Right atrium auricular region (tissue), 2 donors: ENCODE results near the gene FKBP2. TPM values are rescaled to one million over a fixed set of nuclear protein-coding genes. Genes with fewer than 3 reads are reported as not detected.

Experiments used
- DNase-seq: peaks from one replicate; pipeline ENCODE4 v3.0.0-alpha.2; 2019; ENCODE audit warnings: low spot score
- H3K27ac ChIP-seq, 2 donors: fragments of 200-600 bp; sonication (generic); 1 replicate in 1 of 2; 2 replicates in 1 of 2; pipeline ENCODE4 v1.5.1; 2016 to 2019
- H3K27me3 ChIP-seq, 2 donors: fragments of 200-600 bp; sonication (generic); one replicate each; pipeline versions ENCODE4 v1.5.1 to v1.6.0; 2017 to 2019
- H3K36me3 ChIP-seq: fragments of 200-600 bp; sonication (generic); one replicate; pipeline ENCODE4 v1.5.1; 2016
- H3K4me1 ChIP-seq, 2 donors: fragments of 200-600 bp; sonication (generic); one replicate each; pipeline versions ENCODE4 v1.5.1 to v1.6.0; 2017 to 2019
- H3K4me3 ChIP-seq, 2 donors: fragments of 200-600 bp; sonication (generic); 1 replicate in 1 of 2; 2 replicates in 1 of 2; pipeline ENCODE4 v1.5.1; 2017 to 2019; ENCODE audit warnings: mild to moderate bottlenecking in 1 of 2, moderate library complexity in 1 of 2
- H3K9me3 ChIP-seq, 2 donors: fragments of 200-600 bp; sonication (generic); one replicate each; pipeline ENCODE4 v1.5.1; 2019
- CTCF ChIP-seq, 2 donors: fragments of 200-600 bp; sonication (generic); IDR thresholded peaks; one replicate each; pipeline ENCODE4 v1.5.1; 2019; ENCODE audit warnings: antibody characterized with exemption in 2 of 2
- total RNA-seq, 2 donors: library from RNA; depleted of rRNA; stranded (reverse); fragments of >200 nt; gene quantifications; one replicate each; pipeline ENCODE4 v1.1.0, GENCODE V29; 2016

The FKBP2 gene
- total RNA-seq, 2 donors from 2014 or later: 59.1 to 83.4 TPM

GRCh38 chr11:64207256-64208085 is 33.4 kb upstream of the FKBP2 start:
- Histone ChIP-seq H3K27me3 (no peaks in the 10 kb centered on the region), H3K4me3 (peak overlapping the region; percentile 43 to 49), H3K36me3 (peaks cover 35% of the 10 kb centered on the region), H3K4me1 (peaks cover 0 to 38% of the 10 kb centered on the region in 2 donors), H3K27ac (peak overlapping the region; percentile 84 to 92), H3K9me3 (no peaks in the 10 kb centered on the region)
- peak; percentile 87 for DNase-seq
- no peak for TF ChIP-seq CTCF (IDR thresholded peaks at IDR 0.05)

- H3K4me1 ChIP-seq: peaks cover 0 to 38% of the 10 kb centered on the region in 2 donors
- DNase-seq: no peak
- peaks cover 27% of the 10 kb centered on the region for H3K36me3 ChIP-seq
- peak overlapping the region; percentile 84 to 92 for H3K27ac ChIP-seq
- H3K27me3 ChIP-seq: no peaks in the 10 kb centered on the region
- no peak for TF ChIP-seq CTCF (IDR thresholded peaks at IDR 0.05)
- H3K9me3 ChIP-seq: no peaks in the 10 kb centered on the region
- peak overlapping the region; percentile 43 to 49 for H3K4me3 ChIP-seq
Measured at GRCh38 chr11:64208086-64208795, 32.7 kb upstream of the FKBP2 start.

DNA sequence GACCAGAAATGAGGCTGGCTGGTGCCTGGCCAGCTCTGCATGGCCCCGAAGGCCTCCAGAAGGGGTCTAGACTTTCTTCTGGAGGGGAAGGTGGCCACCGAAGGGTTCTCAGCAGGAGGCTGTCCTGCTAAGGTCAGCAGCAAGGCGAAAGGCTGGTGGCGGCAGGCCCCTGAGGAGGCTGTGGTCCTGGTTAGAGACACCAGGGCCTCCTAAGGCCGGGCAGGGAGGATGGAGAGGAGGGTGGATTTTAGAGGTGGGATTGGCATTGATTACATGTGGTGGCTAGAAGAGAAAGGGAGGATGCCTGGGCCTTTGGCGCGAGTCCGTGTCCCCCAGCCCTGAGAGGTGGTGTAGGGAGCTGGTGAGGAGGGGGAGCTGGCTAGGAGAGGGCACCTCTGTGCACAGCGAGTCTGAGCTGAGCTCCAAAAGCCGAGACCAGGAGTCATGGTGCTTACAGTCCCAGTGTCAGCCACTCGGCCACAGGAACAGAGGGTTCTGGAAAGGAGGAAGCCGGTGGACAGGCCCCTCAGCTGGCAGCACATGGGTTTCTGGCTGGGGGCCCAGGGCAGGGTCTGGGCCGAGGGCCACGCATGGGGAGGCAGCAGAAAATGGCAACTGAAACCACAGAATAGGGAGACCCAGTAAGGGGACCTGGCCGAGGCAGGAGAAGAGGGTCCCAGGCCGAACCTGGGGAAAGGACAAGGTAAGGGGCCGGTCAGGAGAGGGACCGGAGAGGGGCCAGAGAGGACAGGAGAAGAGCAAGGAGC is 31.9 kb upstream of the FKBP2 start:
- peaks cover 20% of the 10 kb centered on the region for H3K36me3 ChIP-seq
- H3K27ac ChIP-seq: peak overlapping the region; percentile 84 to 92
- H3K4me1 ChIP-seq: peaks cover 0 to 38% of the 10 kb centered on the region in 2 donors
- DNase-seq: no peak
- H3K4me3 ChIP-seq: no peak overlapping the region
- TF ChIP-seq CTCF (IDR thresholded peaks at IDR 0.05): no peak
- H3K27me3 ChIP-seq: no peaks in the 10 kb centered on the region
- no peaks in the 10 kb centered on the region for H3K9me3 ChIP-seq

DNA sequence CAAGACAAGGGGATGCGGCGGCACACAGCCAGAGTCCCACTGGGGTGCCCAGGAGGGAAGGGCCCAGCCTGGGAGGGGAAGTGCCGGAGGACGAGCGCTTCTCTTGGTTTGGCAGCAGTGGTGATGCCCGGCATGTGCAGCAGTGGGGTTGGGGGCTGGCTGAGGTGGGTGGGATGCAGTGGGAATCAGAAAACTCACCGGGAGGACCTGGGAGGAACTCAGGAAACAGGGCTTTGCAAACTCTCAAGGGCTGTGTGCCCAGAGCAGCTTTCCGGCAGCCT is 31.4 kb upstream of the FKBP2 start:
- TF ChIP-seq CTCF (IDR thresholded peaks at IDR 0.05): no peak
- peaks cover 0 to 33% of the 10 kb centered on the region in 2 donors for H3K4me1 ChIP-seq
- no peak overlapping the region for H3K4me3 ChIP-seq
- no peak for DNase-seq
- H3K27me3 ChIP-seq: no peaks in the 10 kb centered on the region
- H3K36me3 ChIP-seq: peaks cover 16% of the 10 kb centered on the region
- H3K27ac ChIP-seq: no peak overlapping the region
- no peaks in the 10 kb centered on the region for H3K9me3 ChIP-seq

DNA sequence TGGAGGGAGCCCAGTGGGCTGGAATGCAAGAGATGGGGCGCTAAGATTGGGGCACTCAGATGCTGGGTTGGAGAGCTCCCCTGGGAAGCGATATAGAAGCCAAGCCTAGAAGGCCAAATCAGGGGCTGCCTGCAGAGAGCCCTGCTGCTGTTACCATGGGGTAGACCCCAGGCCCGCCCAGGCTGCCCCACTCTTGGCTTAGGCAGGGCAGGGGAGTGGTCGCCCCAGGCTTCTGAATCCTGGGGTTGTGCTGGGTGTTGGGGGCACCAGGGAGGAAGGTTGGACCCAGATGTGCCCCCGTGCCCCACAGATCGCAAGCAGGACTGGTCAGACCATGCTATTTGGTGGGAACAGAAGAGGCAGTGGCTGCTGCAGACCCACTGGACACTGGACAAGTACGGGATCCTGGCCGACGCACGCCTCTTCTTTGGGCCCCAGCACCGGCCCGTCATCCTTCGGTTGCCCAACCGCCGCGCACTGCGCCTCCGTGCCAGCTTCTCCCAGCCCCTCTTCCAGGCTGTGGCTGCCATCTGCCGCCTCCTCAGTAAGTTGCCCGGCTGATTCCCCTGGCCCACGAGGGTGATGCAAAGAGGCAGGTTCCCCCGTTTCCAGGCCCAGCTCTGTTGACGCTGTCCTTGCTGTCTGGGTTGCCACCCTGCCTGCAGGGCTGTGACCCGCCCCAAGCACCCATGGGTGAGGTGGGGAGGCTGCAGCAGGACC is 30.4 kb upstream of the FKBP2 start:
- no peaks in the 10 kb centered on the region for H3K27me3 ChIP-seq
- H3K36me3 ChIP-seq: peaks cover 16% of the 10 kb centered on the region
- no peaks in the 10 kb centered on the region for H3K9me3 ChIP-seq
- H3K27ac ChIP-seq: no peak overlapping the region
- TF ChIP-seq CTCF (IDR thresholded peaks at IDR 0.05): no peak
- H3K4me3 ChIP-seq: no peak overlapping the region
- DNase-seq: no peak
- peaks cover 0 to 26% of the 10 kb centered on the region in 2 donors for H3K4me1 ChIP-seq
